ENCODE results near the gene CDH23. TPM values are rescaled to one million over a fixed set of nuclear protein-coding genes. Genes with fewer than 3 reads are reported as not detected.

Gene CDH23
- polyA plus RNA-seq, 1 donor from 2014 or later = 6.6 TPM

- Histone ChIP-seq H3F3A (ENCODE audit: insufficient read depth, low read length, poor library complexity, severe bottlenecking) (no peaks in the 10 kb centered on the region), H3K9me3 (ENCODE audit: low read length) (no peaks in the 10 kb centered on the region), H3K4me2 (ENCODE audit: low read length) (no peak overlapping the region), H3K9me2 (ENCODE audit: insufficient read depth, low read length) (no peaks in the 10 kb centered on the region), H3K27ac (ENCODE audit: low read length) (no peak overlapping the region), H3K27me3 (ENCODE audit: insufficient read depth, low read depth, low read length) (no peaks in the 10 kb centered on the region), H3K4me3 (ENCODE audit: low read length) (no peak overlapping the region), H2AFZ (ENCODE audit: low read depth, low read length) (no peak overlapping the region), H4K20me1 (ENCODE audit: insufficient read depth) (no peaks in the 10 kb centered on the region), H3K9ac (ENCODE audit: low read length) (no peak overlapping the region), H3K79me2 (replicated peaks; ENCODE audit: insufficient read depth, low read length) (no peaks in the 10 kb centered on the region), H3K36me3 (ENCODE audit: insufficient read depth, low read length) (no peaks in the 10 kb centered on the region)
- TF ChIP-seq EZH2 (IDR thresholded peaks at IDR 0.05; ENCODE audit: borderline replicate concordance, insufficient read depth, low read length, poor library complexity, severe bottlenecking) (no peak), EP300 (conservative IDR thresholded peaks at IDR 0.05; ENCODE audit: poor library complexity, severe bottlenecking) (no peak), POLR2AphosphoS5 (IDR thresholded peaks at IDR 0.05) (no peak), CTCF (IDR thresholded peaks at IDR 0.05; ENCODE audit: poor library complexity, severe bottlenecking) (no peak), TAF1 (IDR thresholded peaks at IDR 0.05; ENCODE audit: low read depth) (no peak), MXI1 (conservative IDR thresholded peaks at IDR 0.05; ENCODE audit: poor library complexity, severe bottlenecking) (no peak), RAD21 (conservative IDR thresholded peaks at IDR 0.05) (no peak), REST (IDR thresholded peaks at IDR 0.05; ENCODE audit: borderline replicate concordance) (no peak), SMC3 (conservative IDR thresholded peaks at IDR 0.05; ENCODE audit: poor library complexity) (no peak)
Measured at GRCh38 chr10:71381611-71382010, 15.1 kb upstream of the CDH23 start.

- Histone ChIP-seq H3K9ac (ENCODE audit: low read length) (no peak overlapping the region), H4K20me1 (ENCODE audit: insufficient read depth) (no peaks in the 10 kb centered on the region), H3K79me2 (replicated peaks; ENCODE audit: insufficient read depth, low read length) (no peaks in the 10 kb centered on the region), H3K27ac (ENCODE audit: low read length) (no peak overlapping the region), H3K4me3 (ENCODE audit: low read length) (no peak overlapping the region), H3K27me3 (ENCODE audit: insufficient read depth, low read depth, low read length) (no peaks in the 10 kb centered on the region), H3K9me2 (ENCODE audit: insufficient read depth, low read length) (no peaks in the 10 kb centered on the region), H3K4me2 (ENCODE audit: low read length) (no peak overlapping the region), H3K36me3 (ENCODE audit: insufficient read depth, low read length) (no peaks in the 10 kb centered on the region), H3F3A (ENCODE audit: insufficient read depth, low read length, poor library complexity, severe bottlenecking) (no peaks in the 10 kb centered on the region), H3K9me3 (ENCODE audit: low read length) (no peaks in the 10 kb centered on the region), H2AFZ (ENCODE audit: low read depth, low read length) (no peak overlapping the region)
- TF ChIP-seq TAF1 (IDR thresholded peaks at IDR 0.05; ENCODE audit: low read depth) (no peak), EP300 (conservative IDR thresholded peaks at IDR 0.05; ENCODE audit: poor library complexity, severe bottlenecking) (no peak), MXI1 (conservative IDR thresholded peaks at IDR 0.05; ENCODE audit: poor library complexity, severe bottlenecking) (no peak), SMC3 (conservative IDR thresholded peaks at IDR 0.05; ENCODE audit: poor library complexity) (no peak), REST (IDR thresholded peaks at IDR 0.05; ENCODE audit: borderline replicate concordance) (no peak), EZH2 (IDR thresholded peaks at IDR 0.05; ENCODE audit: borderline replicate concordance, insufficient read depth, low read length, poor library complexity, severe bottlenecking) (no peak), CTCF (IDR thresholded peaks at IDR 0.05; ENCODE audit: poor library complexity, severe bottlenecking) (no peak), POLR2AphosphoS5 (IDR thresholded peaks at IDR 0.05) (no peak), RAD21 (conservative IDR thresholded peaks at IDR 0.05) (no peak)
Measured at GRCh38 chr10:71382028-71382427, 14.7 kb upstream of the CDH23 start.

All from neural cell (in vitro differentiated cells).